HL-60 (cell line): ENCODE data around the gene CLEC19A.

ENCODE experiments used
- DNase-seq, 2 experiments: peaks; one replicate each; pipeline ENCODE4 v3.0.0-alpha.2; 2010 to 2020; ENCODE audit warnings: low read depth in 1 of 2, low spot score in 1 of 2
- H3K27ac ChIP-seq: fragments of 250-450 bp; sonication (Bioruptor Pico); replicated peaks from 2 replicates; pipeline ENCODE4 v1.5.1; 2020; ENCODE audit warnings: mild to moderate bottlenecking, moderate library complexity
- H3K27me3 ChIP-seq: fragments of 250-450 bp; sonication (Bioruptor Pico); 2 replicates; pipeline ENCODE4 v1.5.1; 2021; ENCODE audit warnings: mild to moderate bottlenecking, moderate library complexity; ENCODE audit not compliant: insufficient read depth, poor library complexity, severe bottlenecking
- H3K4me3 ChIP-seq: replicated peaks from 2 replicates; pipeline ENCODE4 v1.5.1; 2011; ENCODE audit warnings: mild to moderate bottlenecking, control low read depth, low read length; ENCODE audit not compliant: insufficient read depth
- CTCF ChIP-seq: IDR thresholded peaks from one replicate; pipeline ENCODE4 v1.5.1; 2011; ENCODE audit warnings: low read length, control low read depth, inconsistent platforms; ENCODE audit not compliant: insufficient read depth
- GABPA ChIP-seq: IDR thresholded peaks from 2 replicates; pipeline ENCODE4 v1.6.1; 2012; ENCODE audit warnings: low read depth
- POLR2AphosphoS5 ChIP-seq: IDR thresholded peaks from 2 replicates; pipeline ENCODE4 v1.6.1; 2012; ENCODE audit warnings: low read depth
- REST ChIP-seq: IDR thresholded peaks from 2 replicates; pipeline ENCODE4 v1.6.1; 2012; ENCODE audit warnings: low read depth; ENCODE audit not compliant: insufficient replicate concordance
- SPI1 ChIP-seq: IDR thresholded peaks from 2 replicates; pipeline ENCODE4 v1.6.1; 2012; ENCODE audit warnings: low read depth, mild to moderate bottlenecking, borderline replicate concordance

The CLEC19A gene

GRCh38 chr16:19288872-19289799, 3.6 kb downstream of the CLEC19A start:
- DNase-seq = no peak
- Histone ChIP-seq H3K27me3 (no peaks in the 10 kb centered on the region), H3K27ac (no peak overlapping the region), H3K4me3 (no peak overlapping the region)
- TF ChIP-seq GABPA = no peak
- TF ChIP-seq CTCF = no peak
- no peak for TF ChIP-seq POLR2AphosphoS5
- no peak for TF ChIP-seq REST
- TF ChIP-seq SPI1 = no peak

GRCh38 chr16:19289811-19290485, 4.4 kb downstream of the CLEC19A start:
- Histone ChIP-seq H3K4me3 (no peak overlapping the region), H3K27ac (no peak overlapping the region), H3K27me3 (no peaks in the 10 kb centered on the region)
- TF ChIP-seq SPI1 (no peak), GABPA (no peak), REST (no peak), CTCF (no peak), POLR2AphosphoS5 (no peak)
- DNase-seq = no peak

GRCh38 chr16:19290860-19291259, 5.3 kb downstream of the CLEC19A start:
- H3K27me3 ChIP-seq = no peaks in the 10 kb centered on the region

More at GRCh38 chr16:19290860-19291259, 5.3 kb downstream of the CLEC19A start:
- no peak overlapping the region for H3K4me3 ChIP-seq
- DNase-seq = no peak
- no peak overlapping the region for H3K27ac ChIP-seq
- TF ChIP-seq SPI1 (no peak), POLR2AphosphoS5 (no peak), REST (no peak), CTCF (no peak), GABPA (no peak)
